ENCODE results near the gene HIPK2. TPM values are rescaled to one million over a fixed set of nuclear protein-coding genes. Genes with fewer than 3 reads are reported as not detected.

The HIPK2 gene
- total and polyA plus RNA-seq, 10 of the 15 experiments (the other 5 are each of a cell fraction or from before 2014, with no cell fraction given) = 1.7 to 39.0 (median 9.4) TPM

DNA sequence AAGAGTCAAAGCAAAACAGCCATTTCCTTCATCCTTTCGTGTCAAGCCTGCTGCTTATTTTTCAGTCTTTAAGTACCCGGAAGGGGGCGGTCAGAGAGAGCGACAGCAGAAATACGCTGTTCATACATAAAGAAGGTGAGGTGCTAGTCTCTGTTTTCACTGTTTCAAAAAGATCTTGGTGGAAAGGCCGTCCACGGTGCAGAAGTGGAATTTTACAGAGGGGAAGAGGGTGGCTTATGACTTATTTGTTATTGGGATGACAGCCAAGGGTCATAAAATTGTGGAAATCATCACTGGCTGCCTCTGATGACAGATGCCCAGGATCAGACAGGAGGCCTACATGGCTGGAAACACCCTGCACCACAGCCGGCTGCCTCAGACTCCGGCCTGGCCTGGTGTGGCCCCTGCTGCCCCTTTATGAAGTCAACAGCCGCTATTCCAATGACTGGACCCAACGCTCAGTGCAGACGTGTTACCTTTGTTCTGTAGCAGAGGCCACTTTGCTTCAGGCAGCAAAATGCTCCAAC, 57.0 kb downstream of the HIPK2 start (continued):
- TF ChIP-seq, protein P1, sequence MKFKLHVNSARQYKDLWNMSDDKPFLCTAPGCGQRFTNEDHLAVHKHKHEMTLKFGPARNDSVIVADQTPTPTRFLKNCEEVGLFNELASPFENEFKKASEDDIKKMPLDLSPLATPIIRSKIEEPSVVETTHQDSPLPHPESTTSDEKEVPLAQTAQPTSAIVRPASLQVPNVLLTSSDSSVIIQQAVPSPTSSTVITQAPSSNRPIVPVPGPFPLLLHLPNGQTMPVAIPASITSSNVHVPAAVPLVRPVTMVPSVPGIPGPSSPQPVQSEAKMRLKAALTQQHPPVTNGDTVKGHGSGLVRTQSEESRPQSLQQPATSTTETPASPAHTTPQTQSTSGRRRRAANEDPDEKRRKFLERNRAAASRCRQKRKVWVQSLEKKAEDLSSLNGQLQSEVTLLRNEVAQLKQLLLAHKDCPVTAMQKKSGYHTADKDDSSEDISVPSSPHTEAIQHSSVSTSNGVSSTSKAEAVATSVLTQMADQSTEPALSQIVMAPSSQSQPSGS (IDR thresholded peaks at IDR 0.05; ENCODE audit: low read length) = no peak
- TF ChIP-seq POLR2AphosphoS5 (IDR thresholded peaks at IDR 0.05; ENCODE audit: low read length) (no peak), RBBP5 (conservative IDR thresholded peaks at IDR 0.05) (no peak), ZNF207 (IDR thresholded peaks at IDR 0.05; ENCODE audit: borderline replicate concordance) (no peak), TBL1XR1 (IDR thresholded peaks at IDR 0.05; ENCODE audit: low read depth, low read length) (no peak), TARDBP (IDR thresholded peaks at IDR 0.05; ENCODE audit: borderline replicate concordance) (no peak)
- TF ChIP-seq, protein P2, sequence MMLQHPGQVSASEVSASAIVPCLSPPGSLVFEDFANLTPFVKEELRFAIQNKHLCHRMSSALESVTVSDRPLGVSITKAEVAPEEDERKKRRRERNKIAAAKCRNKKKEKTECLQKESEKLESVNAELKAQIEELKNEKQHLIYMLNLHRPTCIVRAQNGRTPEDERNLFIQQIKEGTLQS (IDR thresholded peaks at IDR 0.05; ENCODE audit: borderline replicate concordance, extremely low read depth, low read depth, low read length) = no peak
- TF ChIP-seq, protein P3, sequence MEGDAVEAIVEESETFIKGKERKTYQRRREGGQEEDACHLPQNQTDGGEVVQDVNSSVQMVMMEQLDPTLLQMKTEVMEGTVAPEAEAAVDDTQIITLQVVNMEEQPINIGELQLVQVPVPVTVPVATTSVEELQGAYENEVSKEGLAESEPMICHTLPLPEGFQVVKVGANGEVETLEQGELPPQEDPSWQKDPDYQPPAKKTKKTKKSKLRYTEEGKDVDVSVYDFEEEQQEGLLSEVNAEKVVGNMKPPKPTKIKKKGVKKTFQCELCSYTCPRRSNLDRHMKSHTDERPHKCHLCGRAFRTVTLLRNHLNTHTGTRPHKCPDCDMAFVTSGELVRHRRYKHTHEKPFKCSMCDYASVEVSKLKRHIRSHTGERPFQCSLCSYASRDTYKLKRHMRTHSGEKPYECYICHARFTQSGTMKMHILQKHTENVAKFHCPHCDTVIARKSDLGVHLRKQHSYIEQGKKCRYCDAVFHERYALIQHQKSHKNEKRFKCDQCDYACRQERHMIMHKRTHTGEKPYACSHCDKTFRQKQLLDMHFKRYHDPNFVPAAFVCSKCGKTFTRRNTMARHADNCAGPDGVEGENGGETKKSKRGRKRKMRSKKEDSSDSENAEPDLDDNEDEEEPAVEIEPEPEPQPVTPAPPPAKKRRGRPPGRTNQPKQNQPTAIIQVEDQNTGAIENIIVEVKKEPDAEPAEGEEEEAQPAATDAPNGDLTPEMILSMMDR (IDR thresholded peaks at IDR 0.05 in 2 of 3, conservative IDR thresholded peaks at IDR 0.05 in 1 of 3; ENCODE audit: control insufficient read depth in 2 of 3, extremely low read depth in 1 of 3, insufficient read depth in 1 of 3, low read depth in 3 of 3, low read length in 3 of 3) = no peak

DNA sequence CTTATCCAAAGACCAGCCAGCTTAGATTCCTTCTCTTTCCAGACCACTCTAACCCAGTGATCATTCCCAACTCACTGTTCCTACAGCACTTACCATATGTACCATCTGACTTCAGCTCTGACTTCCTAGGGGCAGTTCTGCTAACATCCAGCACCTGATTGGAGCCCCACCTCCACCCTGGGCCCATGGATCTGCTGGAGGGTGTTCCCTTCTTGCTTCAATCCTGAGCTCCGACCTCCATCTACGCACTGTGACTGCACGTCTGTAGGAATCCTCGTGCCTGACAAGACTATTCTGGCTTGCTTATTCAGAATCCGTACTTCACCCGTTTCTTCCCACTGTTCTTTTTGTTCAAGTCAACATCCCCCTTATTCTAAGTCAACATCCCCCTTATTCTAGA, 57.6 kb downstream of the HIPK2 start:
- Histone ChIP-seq H3K36me3 (ENCODE audit: control insufficient read depth in 2 of 2, insufficient read depth in 2 of 2, low read length in 1 of 2) (peaks cover 10 to 15% of the 10 kb centered on the region in 2 experiments; a peak in 3 of 4 replicates), H2AFZ (ENCODE audit: control insufficient read depth, low read depth, low read length) (no peak overlapping the region), H3K4me3 (no peak overlapping the region), H3K27me3 (replicated peaks in 1 of 2; ENCODE audit: control insufficient read depth in 2 of 2, insufficient read depth in 2 of 2, low read length in 1 of 2) (no peaks in the 10 kb centered on the region), H3K9me3 (replicated peaks; ENCODE audit: control insufficient read depth, insufficient read depth, low read length) (no peaks in the 10 kb centered on the region; the same call in 2 of the 3 replicates), H3K27ac (ENCODE audit: control insufficient read depth, insufficient read depth) (no peak overlapping the region), H3K9ac (ENCODE audit: control insufficient read depth, insufficient read depth, low read length) (no peak overlapping the region), H4K20me1 (ENCODE audit: control insufficient read depth, insufficient read depth) (no peaks in the 10 kb centered on the region), H3K79me2 (ENCODE audit: control insufficient read depth, insufficient read depth, low read length) (peaks cover 2% of the 10 kb centered on the region), H3K4me2 (ENCODE audit: control insufficient read depth, insufficient read depth) (no peak overlapping the region), H3K4me1 (ENCODE audit: control insufficient read depth, insufficient read depth, low read length) (peaks cover 5% of the 10 kb centered on the region)
- WGBS (ENCODE audit: insufficient coverage, insufficient replicate concordance, low lambda C conversion rate, missing lambda C conversion rate) = 40% methylated on average over 6 of the region's 6 CpGs
- no TSS peak for BruUV-seq (replicated peaks)
- ChIA-PET POLR2A (interaction anchor here (1.3 kb wide), 1 partner anchor 11 kb away, joined by 3 read pairs; no protein-coding TSS in a partner anchor), CTCF (no interaction called here), RAD21 (ENCODE audit: unreplicated experiment) (no interaction called here), SMC1A (ENCODE audit: uncharacterized antibody, unreplicated experiment) (interaction anchor here (0.7 to 1.5 kb wide), 2 partner anchors 11 to 111 kb away, joined by 3 to 4 read pairs; no protein-coding TSS in a partner anchor)
- intact Hi-C loops (cut with micrococcal nuclease; ENCODE audit: unreplicated experiment) = no loop called here
- TF ChIP-seq NBN (IDR thresholded peaks at IDR 0.05) (no peak), HCFC1 (IDR thresholded peaks at IDR 0.05; ENCODE audit: low read length) (no peak), GABPA (IDR thresholded peaks at IDR 0.05; ENCODE audit: low read depth) (no peak), SPI1 (IDR thresholded peaks at IDR 0.05; ENCODE audit: borderline replicate concordance, insufficient read depth, low read depth, low read length) (no peak), SRF (IDR thresholded peaks at IDR 0.05; ENCODE audit: low read depth in 2 of 2, low read length in 2 of 2) (no peak)
- TF ChIP-seq, protein P4, sequence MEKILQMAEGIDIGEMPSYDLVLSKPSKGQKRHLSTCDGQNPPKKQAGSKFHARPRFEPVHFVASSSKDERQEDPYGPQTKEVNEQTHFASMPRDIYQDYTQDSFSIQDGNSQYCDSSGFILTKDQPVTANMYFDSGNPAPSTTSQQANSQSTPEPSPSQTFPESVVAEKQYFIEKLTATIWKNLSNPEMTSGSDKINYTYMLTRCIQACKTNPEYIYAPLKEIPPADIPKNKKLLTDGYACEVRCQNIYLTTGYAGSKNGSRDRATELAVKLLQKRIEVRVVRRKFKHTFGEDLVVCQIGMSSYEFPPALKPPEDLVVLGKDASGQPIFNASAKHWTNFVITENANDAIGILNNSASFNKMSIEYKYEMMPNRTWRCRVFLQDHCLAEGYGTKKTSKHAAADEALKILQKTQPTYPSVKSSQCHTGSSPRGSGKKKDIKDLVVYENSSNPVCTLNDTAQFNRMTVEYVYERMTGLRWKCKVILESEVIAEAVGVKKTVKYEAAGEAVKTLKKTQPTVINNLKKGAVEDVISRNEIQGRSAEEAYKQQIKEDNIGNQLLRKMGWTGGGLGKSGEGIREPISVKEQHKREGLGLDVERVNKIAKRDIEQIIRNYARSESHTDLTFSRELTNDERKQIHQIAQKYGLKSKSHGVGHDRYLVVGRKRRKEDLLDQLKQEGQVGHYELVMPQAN (conservative IDR thresholded peaks at IDR 0.05) = no peak
- FAIRE-seq (no peak), DNase-seq (ENCODE audit: low read depth, low spot score) (no peak), ATAC-seq (no peak)
- in situ Hi-C loops (cut with MboI) = no loop called here

All from GM12878 (cell line).